ENCODE results near the gene RBMS1.
A peak's percentile ranks its signal among the peaks of the same experiment; 100 is the strongest.

RBMS1 gene

GRCh38 chr2:160279813-160280465 is 213.7 kb downstream of the RBMS1 start:
- no peak for DNase-seq (ENCODE audit: low read depth in 3 of 3)

GRCh38 chr2:160278879-160279177 is 214.8 kb downstream of the RBMS1 start:
- no peak for DNase-seq (ENCODE audit: low read depth in 3 of 3)

DNA sequence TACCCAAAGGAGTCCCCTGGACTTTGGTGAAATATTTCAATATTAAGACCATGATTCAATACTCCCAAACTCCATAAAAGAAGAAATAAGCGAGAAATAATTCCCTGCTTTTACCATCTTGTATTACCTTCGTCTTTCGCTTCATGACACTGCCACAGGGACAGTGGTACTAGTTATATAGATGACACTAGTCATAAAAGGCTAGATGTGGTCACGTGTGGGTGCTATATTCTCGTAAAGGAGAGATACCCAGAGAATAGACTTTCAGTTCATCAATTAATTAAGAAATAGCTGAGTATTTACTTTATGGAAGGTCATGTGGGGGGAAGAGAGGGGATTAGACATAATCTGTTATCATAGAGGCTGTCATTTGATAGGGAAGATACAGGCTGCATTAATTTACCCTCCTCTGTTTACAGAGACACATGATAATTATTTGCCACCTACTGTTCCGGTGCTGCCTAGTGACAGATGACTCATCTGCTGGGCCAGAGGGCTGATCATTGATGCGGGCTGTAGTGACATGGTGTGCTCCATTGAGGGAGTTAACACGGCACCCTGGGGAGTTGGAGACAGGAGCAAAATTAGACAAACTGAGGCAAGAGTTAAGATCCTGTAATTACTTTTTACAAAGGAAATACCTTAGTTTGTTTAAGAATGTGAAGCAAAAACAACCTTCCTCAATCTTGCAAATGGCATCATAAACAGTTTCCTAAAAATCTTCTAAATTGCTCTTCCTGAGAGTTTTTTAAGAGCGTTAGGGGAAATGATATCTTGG is 215.3 kb downstream of the RBMS1 start:
- DNase-seq (ENCODE audit: low read depth in 3 of 3), result no peak

DNA sequence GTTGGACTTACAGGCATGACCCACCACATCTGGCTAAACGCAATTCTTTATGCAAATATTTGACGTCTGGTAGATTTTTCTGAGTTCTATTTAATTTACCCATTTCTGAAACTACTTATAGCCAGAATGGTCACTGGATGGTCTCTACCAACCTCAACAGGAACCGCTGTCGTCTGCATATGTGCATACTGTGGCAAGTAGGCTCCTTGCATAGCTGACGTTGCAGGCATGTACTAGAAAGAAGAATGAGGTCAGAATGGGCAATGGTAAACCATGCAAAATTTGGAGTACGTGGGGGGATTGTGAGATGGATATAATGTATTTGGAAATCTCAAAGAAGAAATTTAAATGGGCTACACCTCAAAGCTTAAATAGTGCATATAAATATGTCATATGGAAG is 216.5 kb downstream of the RBMS1 start:
- no peak for DNase-seq (ENCODE audit: low read depth in 3 of 3)

- no peak for DNase-seq (ENCODE audit: low read depth in 3 of 3)
Measured at GRCh38 chr2:160275656-160276055, 218.0 kb downstream of the RBMS1 start.

DNA sequence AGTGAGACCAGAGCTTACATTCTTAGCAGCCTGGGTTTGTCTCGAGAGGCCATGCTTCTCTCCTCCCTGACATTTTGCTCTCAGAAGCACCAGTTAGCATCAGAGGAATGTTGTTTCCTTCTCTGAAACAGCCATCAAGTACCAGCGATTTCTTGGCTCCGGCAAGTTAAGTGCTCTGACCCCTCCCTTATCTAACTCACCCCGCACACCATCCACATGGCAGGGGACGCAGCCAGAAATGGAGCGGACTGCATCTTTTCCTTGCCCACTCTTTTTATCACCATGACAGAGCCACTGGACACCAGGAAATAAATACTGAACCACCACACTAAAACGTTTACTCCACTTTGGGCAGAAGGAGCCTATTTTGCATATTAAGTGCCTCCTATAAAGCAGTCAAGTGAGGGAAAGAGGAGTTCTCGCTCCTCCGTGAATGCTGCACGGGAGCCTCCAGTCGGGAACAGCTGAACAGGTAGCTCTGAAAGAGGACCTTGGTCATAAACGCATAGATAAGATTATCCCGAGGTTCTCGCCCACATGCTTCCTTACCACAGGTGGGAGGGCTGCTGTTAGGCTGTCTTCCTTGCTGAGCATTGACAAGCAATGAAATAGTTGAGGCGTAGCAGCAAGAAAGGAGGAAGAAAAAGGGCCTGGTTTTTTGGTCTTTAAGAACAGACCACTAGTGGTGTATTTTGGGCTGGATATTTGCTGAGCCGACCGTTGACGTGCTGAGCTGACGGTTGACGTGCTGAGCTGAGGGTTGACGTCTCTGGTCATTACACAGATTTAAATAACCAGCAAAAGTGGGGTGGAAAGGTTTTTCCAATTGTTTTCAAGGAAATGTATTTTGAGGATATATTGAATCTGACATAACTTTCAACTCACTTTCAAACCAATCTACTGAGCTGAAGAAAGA is 222.2 kb downstream of the RBMS1 start:
- DNase-seq (ENCODE audit: low read depth in 3 of 3), result no peak

DNA sequence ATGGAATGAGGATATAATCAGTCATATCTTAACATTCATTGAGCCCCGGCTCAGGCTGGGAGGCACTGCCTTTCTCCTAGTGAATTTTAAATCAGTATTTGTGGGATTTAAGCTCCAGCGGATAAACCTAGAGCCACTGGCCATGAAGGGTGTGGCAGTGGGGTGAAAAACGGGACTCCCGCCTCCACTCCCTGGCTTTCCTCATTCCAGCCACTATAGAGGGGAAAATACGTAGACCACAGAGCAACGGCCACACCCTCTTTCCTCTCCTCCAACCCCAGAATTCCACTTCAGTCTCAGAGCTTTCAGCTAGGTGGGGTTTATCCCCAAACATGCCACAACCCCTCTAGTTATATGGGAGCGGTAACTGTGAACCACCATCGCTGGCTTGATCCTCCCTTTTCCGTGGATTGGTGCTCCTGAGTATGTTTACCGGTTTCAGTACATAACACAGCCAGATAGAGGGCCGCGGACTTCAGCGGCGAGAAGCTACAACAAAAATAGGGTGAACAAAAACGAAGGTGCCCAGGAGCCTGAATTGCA is 223.0 kb downstream of the RBMS1 start:
- no peak for DNase-seq (ENCODE audit: low read depth in 3 of 3)

DNA sequence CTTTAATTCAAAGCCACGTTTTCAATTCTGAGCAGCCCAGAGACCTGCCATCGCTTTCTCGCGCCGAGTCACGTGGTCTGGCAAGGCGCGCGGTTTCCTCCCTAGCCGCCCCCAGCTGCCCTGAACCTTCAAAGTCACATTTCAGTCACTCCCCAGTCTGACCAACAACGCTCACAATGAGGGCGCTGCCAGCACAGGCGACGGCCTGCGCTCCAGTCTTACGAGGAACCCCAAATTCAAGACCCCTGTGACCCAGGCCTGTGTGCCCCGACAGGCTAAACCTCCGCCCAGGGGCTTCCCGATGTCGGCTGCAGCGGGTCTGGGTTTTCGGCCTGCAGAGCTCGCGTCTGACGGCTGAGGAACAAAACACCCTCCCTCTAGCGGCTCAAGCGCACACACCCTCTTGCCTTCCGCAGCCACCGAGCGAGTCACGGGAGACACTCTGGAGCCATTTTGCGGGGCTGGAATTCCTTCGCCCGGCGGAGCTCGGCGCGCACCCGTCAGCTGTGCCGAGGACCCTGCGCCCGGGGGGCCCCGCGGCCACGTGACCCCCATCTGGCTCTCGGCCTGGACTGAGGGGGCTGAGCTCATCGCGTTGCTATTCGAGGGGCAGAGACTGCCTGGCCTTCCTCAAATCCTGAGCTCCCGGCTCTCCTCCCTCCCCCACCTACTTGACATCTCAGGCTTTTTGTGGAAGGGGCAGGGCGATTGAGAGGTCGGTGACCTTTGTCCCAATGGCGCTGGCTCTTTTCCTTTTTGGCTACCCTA is 223.6 kb downstream of the RBMS1 start:
- peak; percentile 27 to 51 (median 31) for DNase-seq (ENCODE audit: low read depth in 3 of 3)

DNA sequence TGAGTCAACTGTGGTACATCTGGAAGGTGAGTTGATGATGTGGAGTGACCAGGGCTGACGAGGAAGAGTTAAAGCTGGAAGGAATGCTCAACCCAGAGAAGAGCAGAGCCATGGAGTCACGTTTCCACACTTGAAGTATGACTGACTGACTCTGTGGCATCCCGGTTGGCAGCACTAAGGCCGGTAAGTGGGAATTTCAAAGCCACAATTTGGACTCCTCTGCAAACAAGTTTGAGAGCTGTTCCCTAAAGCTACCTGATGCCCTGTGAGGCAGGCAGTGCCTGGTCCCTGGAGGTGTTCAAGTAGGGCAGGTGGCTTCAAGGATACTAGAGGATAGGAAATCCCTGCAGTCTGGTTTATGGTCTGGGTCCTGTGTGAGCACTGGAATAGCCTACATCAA is 224.2 kb downstream of the RBMS1 start:
- DNase-seq (ENCODE audit: low read depth in 3 of 3), result no peak

DNA sequence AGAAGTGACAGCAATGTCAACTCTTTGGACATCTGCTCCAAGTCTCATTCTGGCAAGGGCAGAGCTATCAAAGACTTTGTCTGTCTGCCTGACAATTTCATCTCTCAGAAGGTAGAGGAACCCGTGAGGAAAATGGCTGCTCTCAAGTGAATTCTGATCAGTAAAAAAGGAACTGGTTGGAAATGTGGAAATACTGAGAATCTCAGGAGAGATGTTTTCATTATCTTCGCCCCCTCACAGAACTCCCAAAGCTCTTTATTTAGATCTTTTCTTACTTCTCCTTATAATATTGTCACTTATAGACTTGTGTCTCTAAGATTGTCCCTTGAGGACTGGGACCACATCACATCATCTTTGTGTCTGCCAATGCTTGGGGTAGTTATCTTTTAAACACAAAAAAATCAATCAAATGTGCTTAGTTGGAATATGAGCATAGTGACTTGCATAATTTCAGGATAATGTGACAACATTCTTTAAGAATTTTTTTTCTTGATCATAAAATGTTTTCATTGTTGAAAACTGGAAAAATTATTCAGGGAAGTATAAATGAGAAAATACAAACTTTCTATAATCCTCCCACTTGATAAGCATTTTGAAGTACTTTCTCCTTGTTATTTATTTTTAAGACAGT is 225.3 kb downstream of the RBMS1 start:
- no peak for DNase-seq (ENCODE audit: low read depth in 3 of 3)

- no peak for DNase-seq (ENCODE audit: low read depth in 3 of 3)
Measured at GRCh38 chr2:160267692-160268091, 225.9 kb downstream of the RBMS1 start.

GRCh38 chr2:160267022-160267421 is 226.6 kb downstream of the RBMS1 start:
- DNase-seq (ENCODE audit: low read depth in 3 of 3), result no peak

- no peak for DNase-seq (ENCODE audit: low read depth in 3 of 3)
Measured at GRCh38 chr2:160266037-160266551, 227.5 kb downstream of the RBMS1 start.

GRCh38 chr2:160264308-160264707 is 229.3 kb downstream of the RBMS1 start:
- DNase-seq (ENCODE audit: low read depth in 3 of 3), result no peak

GRCh38 chr2:160261732-160262131 is 231.9 kb downstream of the RBMS1 start:
- no peak for DNase-seq (ENCODE audit: low read depth in 3 of 3)

- DNase-seq (ENCODE audit: low read depth in 3 of 3), result no peak
Measured at GRCh38 chr2:160258492-160258805, 235.2 kb downstream of the RBMS1 start.

DNA sequence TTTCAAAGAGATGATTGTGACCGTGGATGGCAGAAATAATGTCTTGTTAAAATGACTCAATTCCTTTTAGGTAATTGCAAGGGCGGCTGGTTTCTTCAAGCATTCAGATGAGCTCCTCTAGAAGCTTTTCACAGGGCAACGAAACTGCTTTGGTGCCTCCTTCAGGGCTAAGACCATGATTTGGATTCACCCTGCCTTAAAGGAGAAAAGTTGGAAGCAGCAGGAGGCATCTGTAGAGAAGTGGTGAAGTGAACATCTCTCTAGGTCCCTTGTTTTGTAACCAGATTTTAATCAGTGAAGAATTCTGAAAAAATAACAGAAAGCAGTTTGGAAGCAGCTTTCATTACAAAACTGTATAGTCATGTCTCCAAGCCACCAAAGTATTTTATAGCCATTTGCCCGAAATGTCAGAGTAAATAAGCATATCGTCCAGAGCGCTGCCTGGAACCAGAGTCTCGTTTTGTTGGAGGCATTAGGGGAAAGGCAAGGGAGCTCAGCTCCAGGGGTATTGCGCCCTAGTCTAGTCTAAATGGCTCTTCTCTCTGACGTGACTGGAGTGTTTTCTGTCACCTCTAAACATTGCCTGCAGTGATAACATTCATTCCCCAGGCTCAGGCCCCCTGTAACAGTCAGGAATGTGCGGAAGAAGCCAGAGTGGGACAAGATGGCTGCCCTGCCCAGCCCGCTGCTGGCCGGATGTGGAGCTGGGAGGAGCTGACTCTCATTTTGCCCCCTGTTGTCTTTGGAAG is 235.7 kb downstream of the RBMS1 start:
- DNase-seq (ENCODE audit: low read depth in 3 of 3), result no peak

- no peak for DNase-seq (ENCODE audit: low read depth in 3 of 3)
Measured at GRCh38 chr2:160257041-160257742, 236.4 kb downstream of the RBMS1 start.

GRCh38 chr2:160256507-160256906 is 237.1 kb downstream of the RBMS1 start:
- no peak for DNase-seq (ENCODE audit: low read depth in 3 of 3)

DNA sequence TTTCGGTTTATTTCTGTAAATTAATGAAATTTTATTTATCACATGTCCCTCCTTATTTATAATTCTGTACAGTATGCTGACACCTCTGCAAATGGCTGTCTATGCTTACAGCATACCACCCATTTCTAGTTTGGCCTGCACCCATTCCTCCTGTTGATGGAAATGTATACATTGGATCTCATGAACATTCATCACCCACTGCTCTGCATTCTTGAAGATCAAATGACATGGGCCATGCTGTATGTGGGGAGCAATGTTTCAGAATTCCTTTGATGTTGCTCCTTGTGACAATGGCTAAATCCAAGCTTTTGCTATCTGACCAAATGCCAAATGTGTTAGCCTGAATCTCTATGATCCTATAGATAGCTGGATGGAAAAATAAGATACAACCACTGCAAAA is 238.2 kb downstream of the RBMS1 start:
- DNase-seq (ENCODE audit: low read depth in 3 of 3), result no peak

All from stimulated activated CD4-positive, alpha-beta T cell treated with anti-CD3 and anti-CD28 coated beads, TNF-alpha, amount 100 ng/mL, for 48 hours (primary cell).